HCT116 (cell line): ENCODE measurements around the gene CD59. TPM values are rescaled to one million over a fixed set of nuclear protein-coding genes. Genes with fewer than 3 reads are reported as not detected.
A peak's percentile ranks its signal among the peaks of the same experiment; 100 is the strongest.

ENCODE experiments used
- ATAC-seq: fragments of 200-7000 bp; cut with Tn5 transposase; 2 replicates; pipeline ENCODE4 v1.9.1; 2020; ENCODE audit warnings: mild to moderate bottlenecking, moderate library complexity
- BruUV-seq: library from RNA; stranded (reverse); fragments of 400-500 nt; replicated peaks from 2 replicates; lab custom pipeline; 2021; lab: Mats Ljungman, UMichigan
- CTCF ChIA-PET: fragments of 300-600 bp; sonication (Branson Sonifier 250); formaldehyde crosslinking; loops from one replicate; lab custom pipeline; 2021; ENCODE audit warnings: antibody characterized with exemption; lab: Charles Lee
- POLR2A ChIA-PET: fragments of 300-600, 350-600 bp; sonication (Branson Sonifier 250); formaldehyde crosslinking; loops from one replicate; lab custom pipeline; 2021; ENCODE audit warnings: antibody characterized with exemption; lab: Charles Lee
- RAD21 ChIA-PET, 2 experiments: fragments of 300-600 bp; sonication (Branson Sonifier 250); formaldehyde crosslinking; loops; one replicate each; lab custom pipeline; 2023; ENCODE audit warnings: low total read pairs in 2 of 2; ENCODE audit not compliant: uncharacterized antibody in 2 of 2, unreplicated experiment in 2 of 2, low non-redundant PET in 1 of 2; lab: Charles Lee
- DNase-seq: peaks from one replicate; pipeline ENCODE4 v3.0.0-alpha.2; 2010; ENCODE audit warnings: low read depth, low spot score
- H2AFZ ChIP-seq: fragments of 200-600 bp; shearing (Covaris generic), sonication (generic); 2 replicates; pipeline ENCODE4 v1.6.1; 2017; ENCODE audit warnings: low read depth, mixed run types, mixed read lengths, antibody characterized with exemption, low read length; ENCODE audit not compliant: poor library complexity, severe bottlenecking
- H3K27ac ChIP-seq: 2 replicates; pipeline ENCODE4 v1.5.1; 2012; ENCODE audit warnings: low read depth, low read length
- H3K27me3 ChIP-seq: fragments of 200-600 bp; sonication (generic); 2 replicates; pipeline ENCODE4 v1.6.1; 2016; ENCODE audit warnings: mixed run types, low read length, mixed read lengths; ENCODE audit not compliant: insufficient read depth
- H3K36me3 ChIP-seq, 2 experiments: fragments of 200-500 bp in 1 of 2; fragments of 200-600 bp in 1 of 2; sonication (Bioruptor generic) in 1 of 2; sonication (generic) in 1 of 2; 2 replicates each; pipeline versions ENCODE4 v1.5.1 to v1.6.1; 2014 to 2016; ENCODE audit warnings: low read length in 2 of 2, inconsistent platforms in 1 of 2, mixed read lengths in 1 of 2, mixed run types in 1 of 2; ENCODE audit not compliant: insufficient read depth in 2 of 2, control insufficient read depth in 1 of 2
- H3K4me1 ChIP-seq, 2 experiments: fragments of 200-600 bp in 1 of 2; sonication (generic) in 1 of 2; 2 replicates each; pipeline versions ENCODE4 v1.5.1 to v1.6.1; 2012 to 2017; ENCODE audit warnings: low read length in 2 of 2, inconsistent platforms in 1 of 2, mild to moderate bottlenecking in 1 of 2, mixed read lengths in 1 of 2, mixed run types in 1 of 2, moderate library complexity in 1 of 2; ENCODE audit not compliant: insufficient read depth in 2 of 2, control insufficient read depth in 1 of 2
- H3K4me2 ChIP-seq: fragments of 200-600 bp; sonication (generic); 2 replicates; pipeline ENCODE4 v1.6.1; 2017; ENCODE audit warnings: mixed run types, low read length, mixed read lengths
- H3K4me3 ChIP-seq, 2 experiments: fragments of 200-600 bp in 1 of 2; sonication (generic) in 1 of 2; replicated peaks in 1 of 2; 2 replicates each; pipeline ENCODE4 v1.5.1; 2011 to 2016; ENCODE audit warnings: low read length in 2 of 2, control low read depth in 1 of 2, low read depth in 1 of 2, mild to moderate bottlenecking in 1 of 2, mixed read lengths in 1 of 2, mixed run types in 1 of 2
- H3K79me2 ChIP-seq: fragments of 200-600 bp; sonication (generic); 2 replicates; pipeline ENCODE4 v1.6.1; 2017; ENCODE audit warnings: mild to moderate bottlenecking, mixed run types, low read length, moderate library complexity, mixed read lengths; ENCODE audit not compliant: insufficient read depth
- H3K9ac ChIP-seq: fragments of 200-600 bp; sonication (generic); 2 replicates; pipeline ENCODE4 v1.6.1; 2016; ENCODE audit warnings: low read length, mixed read lengths
- H3K9me2 ChIP-seq: fragments of 200-600 bp; sonication (generic), shearing (Covaris generic); 2 replicates; pipeline ENCODE4 v1.6.1; 2017; ENCODE audit warnings: mixed run types, mild to moderate bottlenecking, moderate library complexity; ENCODE audit not compliant: insufficient read depth
- H3K9me3 ChIP-seq, 2 experiments: fragments of 200-500 bp in 1 of 2; fragments of 200-600 bp in 1 of 2; sonication (Bioruptor generic) in 1 of 2; sonication (generic) in 1 of 2; 2 replicates each; pipeline ENCODE4 v1.6.1; 2014 to 2017; ENCODE audit warnings: low read length in 2 of 2, mixed read lengths in 2 of 2, inconsistent platforms in 1 of 2, low read depth in 1 of 2, mild to moderate bottlenecking in 1 of 2, mixed run types in 1 of 2, moderate library complexity in 1 of 2; ENCODE audit not compliant: control insufficient read depth in 1 of 2, insufficient read depth in 1 of 2
- H4K20me1 ChIP-seq: fragments of 200-600 bp; sonication (generic), shearing (Covaris generic); 2 replicates; pipeline ENCODE4 v1.6.1; 2017; ENCODE audit warnings: mixed run types, mild to moderate bottlenecking, moderate library complexity; ENCODE audit not compliant: insufficient read depth
- CEBPB ChIP-seq: IDR thresholded peaks from 2 replicates; pipeline ENCODE4 v1.6.1; 2012; ENCODE audit warnings: low read depth
- CTCF ChIP-seq, 3 experiments: fragments of 200-600 bp in 1 of 3; sonication (generic) in 1 of 3; IDR thresholded peaks in 2 of 3; conservative IDR thresholded peaks in 1 of 3; 2 replicates each; pipeline ENCODE4 v1.5.1; 2012 to 2017; ENCODE audit warnings: low read depth in 2 of 3, low read length in 2 of 3, antibody characterized with exemption in 1 of 3, borderline replicate concordance in 1 of 3, control low read depth in 1 of 3, mild to moderate bottlenecking in 1 of 3, mixed read lengths in 1 of 3, mixed run types in 1 of 3, moderate library complexity in 1 of 3; ENCODE audit not compliant: insufficient read depth in 1 of 3
- JUND ChIP-seq: IDR thresholded peaks from 2 replicates; pipeline ENCODE4 v1.6.1; 2012
- MAX ChIP-seq: IDR thresholded peaks from 2 replicates; pipeline ENCODE4 v1.6.1; 2012
- RAD21 ChIP-seq: IDR thresholded peaks from 2 replicates; pipeline ENCODE4 v1.6.1; 2012; ENCODE audit warnings: low read depth, mild to moderate bottlenecking
- ZNF274 ChIP-seq: fragments of 200-500 bp; sonication (Bioruptor generic); IDR thresholded peaks from 2 replicates; pipeline ENCODE4 v1.6.1; 2014; ENCODE audit warnings: mild to moderate bottlenecking, low read depth, low read length, inconsistent platforms
- intact Hi-C: fragments of 100-400 bp; cut with micrococcal nuclease; formaldehyde crosslinking; loops from 2 replicates; pipeline ENCODE4 v1.10.0; 2022
- total RNA-seq: library from RNA; stranded (reverse); gene quantifications from one replicate; pipeline ENCODE4 v1.2.1, GENCODE V29; 2021; ENCODE audit not compliant: unreplicated experiment

The CD59 gene
- total RNA-seq, 1 experiment from 2014 or later: 122 TPM

- TF ChIP-seq CTCF (IDR thresholded peaks at IDR 0.05 in 2 of 3, conservative IDR thresholded peaks at IDR 0.05 in 1 of 3; ENCODE audit: borderline replicate concordance in 1 of 3, insufficient read depth in 1 of 3, low read depth in 2 of 3, low read length in 2 of 3): peak; percentile 37 to 51 (median 47); a peak in 4 of 6 replicates
- TF ChIP-seq CEBPB: no peak
- no peak for TF ChIP-seq JUND
- TF ChIP-seq RAD21: peak; percentile 66
- TF ChIP-seq ZNF274: no peak
- no peak for TF ChIP-seq MAX
- peak; percentile 75 for ATAC-seq
Observed at GRCh38 chr11:33716243-33716642, 20.0 kb downstream of the CD59 start.

More at GRCh38 chr11:33716243-33716642, 20.0 kb downstream of the CD59 start:
- no TSS peak for BruUV-seq
- no peak overlapping the region for H3K27ac ChIP-seq
- H3K9ac ChIP-seq: no peak overlapping the region
- POLR2A ChIA-PET: interaction anchor here (0.9 to 1.7 kb wide), 3 partner anchors 21 to 26 kb away, joined by 3 to 4 read pairs (median 4); no protein-coding TSS in a partner anchor
- no peak overlapping the region for H2AFZ ChIP-seq
- H3K27me3 ChIP-seq: no peaks in the 10 kb centered on the region
- H3K9me3 ChIP-seq: no peaks in the 10 kb centered on the region
- CTCF ChIA-PET: interaction anchor here (0.6 to 3.5 kb wide), 12 partner anchors 8 to 296 kb away, joined by 3 to 67 read pairs (median 4); no protein-coding TSS in a partner anchor
- no peaks in the 10 kb centered on the region; the same call in 1 of the 2 replicates for H4K20me1 ChIP-seq
- peaks cover 47% of the 10 kb centered on the region for H3K79me2 ChIP-seq
- H3K9me2 ChIP-seq: no peaks in the 10 kb centered on the region
- H3K4me2 ChIP-seq: no peak overlapping the region
- peaks cover 17 to 33% of the 10 kb centered on the region in 2 experiments for H3K36me3 ChIP-seq
- no peaks in the 10 kb centered on the region for H3K4me1 ChIP-seq
- no peak overlapping the region for H3K4me3 ChIP-seq
- RAD21 ChIA-PET: interaction anchor here in 1 of 2 experiments (1.8 to 2.0 kb wide), 2 partner anchors 21 to 26 kb away, joined by 6 to 12 read pairs; no protein-coding TSS in a partner anchor
- DNase-seq: no peak
- intact Hi-C loops: loop anchor here (1.0 kb wide), 1 partner anchor 113 kb away; no protein-coding TSS in a partner anchor
